NCI-H2227 (cell line): ENCODE results near the gene OR6Q1.
"Not testable (repeated sequence)": the region's sequence is repeated elsewhere in the genome, so short reads cannot be mapped to it uniquely, and the experiment has no call there.

Experiments used
- DNase-seq: peaks from one replicate; lab custom pipeline; 2025; ENCODE audit not compliant: unreplicated experiment; lab: John Stamatoyannopoulos, UW

The OR6Q1 gene

GRCh38 chr11:58030653-58031052, at the start of gene OR6Q1:
Gene OR6Q1, plus strand, starts transcription at chr11:58030953. Its CDS starts 0 bp downstream, at chr11:58030953.
- DNase-seq = no peak

- no peak for DNase-seq
Observed at GRCh38 chr11:57981536-57981935, 49.2 kb upstream of the OR6Q1 start.

GRCh38 chr11:57982776-57983175, 48.0 kb upstream of the OR6Q1 start:
- DNase-seq = no peak

- DNase-seq = no peak
Observed at GRCh38 chr11:57983191-57983590, 47.6 kb upstream of the OR6Q1 start.

- DNase-seq = not testable (repeated sequence)
Observed at GRCh38 chr11:57999523-57999922, 31.2 kb upstream of the OR6Q1 start.

- DNase-seq = not testable (repeated sequence)
Observed at GRCh38 chr11:58000021-58000420, 30.7 kb upstream of the OR6Q1 start.

GRCh38 chr11:58000699-58001098, 30.1 kb upstream of the OR6Q1 start:
- no peak for DNase-seq

- no peak for DNase-seq
Observed at GRCh38 chr11:58003036-58003435, 27.7 kb upstream of the OR6Q1 start.

GRCh38 chr11:58003591-58003990, 27.2 kb upstream of the OR6Q1 start:
- no peak for DNase-seq

- DNase-seq = no peak
Observed at GRCh38 chr11:58004664-58005063, 26.1 kb upstream of the OR6Q1 start.

- DNase-seq = no peak
Observed at GRCh38 chr11:58006940-58007339, 23.8 kb upstream of the OR6Q1 start.

GRCh38 chr11:58011771-58012170, 19.0 kb upstream of the OR6Q1 start:
- DNase-seq = no peak

GRCh38 chr11:58023435-58023931, 7.3 kb upstream of the OR6Q1 start, which contains the start of gene OR9Q1:
Gene OR9Q1, plus strand, starts transcription at chr11:58023881. Its CDS starts 155,564 bp downstream, at chr11:58179445.
- DNase-seq = no peak

- DNase-seq = no peak
Observed at GRCh38 chr11:58024601-58025091, 6.1 kb upstream of the OR6Q1 start.

GRCh38 chr11:58027341-58027740, 3.4 kb upstream of the OR6Q1 start:
- DNase-seq = no peak

GRCh38 chr11:58028687-58029411, 1.9 kb upstream of the OR6Q1 start:
- DNase-seq = no peak

- DNase-seq = no peak
Observed at GRCh38 chr11:58034471-58034870, 3.7 kb downstream of the OR6Q1 start.

GRCh38 chr11:58039589-58039988, 8.8 kb downstream of the OR6Q1 start:
- DNase-seq = no peak

- no peak for DNase-seq
Observed at GRCh38 chr11:58043379-58043778, 12.6 kb downstream of the OR6Q1 start.

- no peak for DNase-seq
Observed at GRCh38 chr11:58046231-58046630, 15.5 kb downstream of the OR6Q1 start.

- DNase-seq = no peak
Observed at GRCh38 chr11:58047818-58048217, 17.1 kb downstream of the OR6Q1 start.

- DNase-seq = no peak
Observed at GRCh38 chr11:58055806-58056401, 25.2 kb downstream of the OR6Q1 start.
